ENCODE results near the gene ZNF274.
"Not testable (repeated sequence)": the region's sequence is repeated elsewhere in the genome, so short reads cannot be mapped to it uniquely, and the experiment has no call there.

ZNF274 gene

DNA sequence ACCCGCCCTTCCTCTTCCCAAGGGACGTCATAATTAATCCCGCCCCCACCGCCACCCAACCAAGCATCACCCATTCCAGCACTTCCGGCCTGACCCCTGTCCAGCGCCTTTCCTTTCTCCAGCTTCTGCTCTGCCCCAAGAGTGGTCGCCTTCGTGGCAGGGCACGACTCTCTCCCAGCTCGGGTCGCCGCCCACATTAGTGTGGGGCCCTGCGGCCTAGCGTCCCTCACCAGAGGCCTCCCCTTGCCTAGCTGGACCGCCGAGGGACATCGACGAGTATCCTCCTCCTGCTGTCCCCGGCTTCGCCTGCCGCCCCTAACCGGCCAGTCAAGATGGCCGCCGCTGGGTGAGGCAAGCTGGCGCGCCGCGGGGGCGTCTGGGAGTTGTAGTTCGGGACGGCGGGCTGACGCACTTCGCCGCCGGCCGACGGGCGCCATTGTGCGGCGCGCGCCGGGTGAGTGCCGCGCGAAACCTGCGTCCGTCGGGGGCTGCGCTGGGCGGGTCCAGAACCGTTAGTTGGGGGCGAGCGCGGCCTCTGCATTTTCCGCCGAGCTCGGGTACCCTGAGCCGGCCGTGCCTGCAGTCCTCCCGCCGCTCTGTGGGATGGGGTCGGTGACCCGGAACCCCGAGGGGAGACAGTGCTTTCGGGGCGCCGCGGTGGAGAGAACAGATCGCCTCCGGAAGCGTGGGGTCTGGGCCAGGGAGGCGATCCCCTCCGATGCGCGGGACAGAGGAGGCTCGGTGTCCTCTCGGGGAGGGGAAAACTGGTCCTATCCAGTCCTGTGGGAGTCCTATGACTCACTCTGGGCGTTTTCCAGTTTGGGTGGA, at the start of gene ZNF274:
Gene ZNF274 (plus strand): TSS at position 73 of the 828 bp plus-strand sequence. CDS start 905 bp downstream, outside the sequence.
- peak; percentile 89 for DNase-seq

DNA sequence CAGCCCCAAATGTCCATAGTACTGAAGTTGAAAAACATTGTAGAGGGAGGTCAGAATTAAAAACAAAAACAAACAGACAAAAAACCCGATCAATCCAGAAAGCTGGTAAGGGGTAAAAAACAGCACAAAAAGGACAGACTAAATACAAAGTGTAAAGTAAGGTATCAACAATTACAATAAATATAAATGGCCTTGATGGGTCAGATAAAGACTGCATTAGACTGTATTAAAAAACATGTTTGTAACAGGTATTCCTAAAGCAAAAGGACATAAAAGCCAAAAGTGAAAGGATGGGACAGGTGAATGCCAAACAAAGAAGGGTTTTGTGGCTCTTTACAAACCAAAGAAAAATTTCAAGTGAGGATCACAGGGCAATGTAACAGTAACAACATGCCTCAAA, 48.6 kb upstream of the ZNF274 start:
- no peak for DNase-seq

DNA sequence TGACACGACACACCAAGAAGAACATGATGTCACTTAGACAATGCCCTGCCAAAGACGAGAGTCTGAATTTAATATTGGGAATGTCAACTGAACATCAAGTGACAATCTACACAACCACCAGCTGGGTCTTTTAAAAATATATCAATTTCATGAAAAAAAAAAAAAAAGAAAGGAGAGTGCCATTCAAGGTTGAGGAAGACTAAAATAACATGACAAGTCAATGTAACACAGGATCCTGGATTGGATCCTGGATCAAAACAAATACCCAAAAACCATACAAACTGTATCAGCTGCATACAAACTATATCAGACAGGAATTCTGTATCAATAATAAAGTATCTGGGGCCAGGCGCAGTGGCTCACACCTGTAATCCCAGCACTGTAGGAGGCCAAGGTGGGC, 37.0 kb upstream of the ZNF274 start:
- DNase-seq = no peak

DNA sequence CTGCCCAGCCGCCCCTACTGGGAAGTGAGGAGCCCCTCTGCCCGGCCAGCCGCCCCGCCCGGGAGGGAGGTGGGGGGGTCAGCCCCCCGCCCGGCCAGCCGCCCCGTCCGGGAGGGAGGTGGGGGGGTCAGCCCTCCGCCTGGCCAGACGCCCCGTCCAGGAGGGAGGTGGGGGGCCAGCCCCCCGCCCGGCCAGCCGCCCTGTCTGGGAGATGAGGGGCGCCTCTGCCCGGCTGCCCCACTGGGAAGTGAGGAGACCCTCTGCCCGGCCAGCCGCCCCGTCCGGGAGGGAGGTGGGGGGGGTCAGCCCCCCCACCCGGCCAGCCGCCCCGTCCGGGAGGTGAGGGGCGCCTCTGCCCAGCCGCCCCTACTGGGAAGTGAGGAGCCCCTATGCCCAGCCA, 35.4 kb upstream of the ZNF274 start:
- DNase-seq = not testable (repeated sequence)

- peak; percentile 93 for DNase-seq
These were observed 32.4 kb upstream of the ZNF274 start, which contains the start of gene ZNF329 for GRCh38 chr19:58150328-58150921. Gene ZNF329 (minus strand): TSS chr19:58150789. CDS start chr19:58129503, 21,286 bp downstream.

- no peak for DNase-seq
These were observed 29.5 kb upstream of the ZNF274 start for GRCh38 chr19:58153386-58153785.

- no peak for DNase-seq
These were observed 28.6 kb upstream of the ZNF274 start for GRCh38 chr19:58154287-58154678.

DNA sequence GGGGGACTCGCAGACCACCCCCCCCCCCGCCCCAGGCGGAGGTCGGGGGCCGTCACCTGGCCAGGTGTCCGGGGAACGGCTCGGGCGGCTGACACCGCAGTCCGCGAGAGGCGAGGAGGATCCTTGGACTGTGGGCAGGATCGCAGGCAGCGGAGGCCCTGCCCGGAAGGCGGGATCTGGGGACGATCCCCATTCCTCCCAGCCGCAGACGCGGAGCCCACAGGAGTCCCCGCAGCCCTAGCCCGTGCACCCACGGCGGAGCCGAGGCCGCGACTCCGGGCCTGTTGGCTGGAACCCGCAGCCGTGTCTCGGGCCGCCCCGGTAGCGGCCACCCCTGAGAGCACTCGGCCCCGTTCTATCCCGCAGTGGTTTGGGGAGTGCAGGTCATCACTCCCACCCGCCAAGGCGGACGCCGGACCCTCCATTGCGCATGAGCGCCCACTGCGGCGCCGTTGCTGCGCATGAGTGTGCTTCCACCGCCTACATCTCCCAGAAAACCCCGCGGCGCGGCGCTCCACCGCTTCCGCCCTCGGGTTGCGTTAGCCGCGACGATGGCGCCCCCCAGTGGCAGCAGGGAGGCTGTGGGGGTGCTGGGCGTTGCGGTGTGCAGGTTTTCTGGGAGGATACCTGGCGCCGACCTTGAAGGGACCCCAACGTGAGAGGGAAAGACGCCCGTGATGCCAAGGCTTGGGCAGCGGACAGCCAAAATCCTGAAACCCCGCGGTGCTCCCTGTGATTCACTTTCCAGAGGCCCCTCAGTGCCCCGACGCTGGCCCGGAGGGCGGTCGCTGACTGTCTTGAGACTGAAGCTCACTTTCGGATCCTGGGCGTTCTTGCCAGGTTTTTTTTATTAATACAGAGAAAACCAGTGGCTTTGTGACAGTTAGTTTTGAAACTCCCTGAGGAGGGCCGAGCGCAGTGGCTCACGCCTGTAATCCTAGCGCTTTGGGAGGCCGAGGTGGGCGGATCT, 27.9 kb upstream of the ZNF274 start:
- peak; percentile 98 for DNase-seq

DNA sequence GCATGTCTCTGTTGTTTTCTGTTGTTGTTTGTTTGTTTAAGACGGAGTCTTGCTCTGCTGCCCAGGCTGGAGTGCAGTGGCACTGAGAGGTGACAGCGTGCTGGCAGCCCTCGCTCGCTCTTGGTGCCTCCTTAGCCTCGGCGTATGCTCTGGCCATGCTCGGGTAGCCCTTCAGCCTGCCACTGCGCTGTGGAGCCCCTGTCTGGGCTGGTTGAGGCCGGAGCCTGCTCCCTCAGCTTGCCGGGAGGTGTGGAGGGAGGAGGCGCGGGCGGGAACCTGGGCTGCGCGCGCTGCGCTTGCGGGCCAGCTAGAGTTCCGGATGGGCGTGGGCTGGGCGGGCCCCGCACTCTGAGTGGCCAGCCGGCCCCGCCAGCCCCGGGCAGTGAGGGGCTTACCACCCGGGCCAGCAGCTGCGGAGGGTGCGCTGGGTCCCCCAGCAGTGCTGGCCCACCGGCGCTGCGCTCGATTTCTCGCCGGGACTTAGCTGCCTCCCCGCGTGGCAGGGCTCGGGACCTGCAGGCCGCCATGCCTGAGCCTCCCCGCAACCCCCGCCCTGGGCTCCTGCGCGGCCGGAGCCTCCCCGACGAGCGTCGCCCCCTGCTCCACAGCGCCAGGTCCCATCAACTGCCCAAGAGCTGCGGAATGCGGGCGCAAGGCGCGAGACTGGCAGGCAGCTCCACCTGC, 25.7 kb upstream of the ZNF274 start:
- DNase-seq = no peak

- no peak for DNase-seq
These were observed 16.6 kb upstream of the ZNF274 start for GRCh38 chr19:58166268-58166667.

DNA sequence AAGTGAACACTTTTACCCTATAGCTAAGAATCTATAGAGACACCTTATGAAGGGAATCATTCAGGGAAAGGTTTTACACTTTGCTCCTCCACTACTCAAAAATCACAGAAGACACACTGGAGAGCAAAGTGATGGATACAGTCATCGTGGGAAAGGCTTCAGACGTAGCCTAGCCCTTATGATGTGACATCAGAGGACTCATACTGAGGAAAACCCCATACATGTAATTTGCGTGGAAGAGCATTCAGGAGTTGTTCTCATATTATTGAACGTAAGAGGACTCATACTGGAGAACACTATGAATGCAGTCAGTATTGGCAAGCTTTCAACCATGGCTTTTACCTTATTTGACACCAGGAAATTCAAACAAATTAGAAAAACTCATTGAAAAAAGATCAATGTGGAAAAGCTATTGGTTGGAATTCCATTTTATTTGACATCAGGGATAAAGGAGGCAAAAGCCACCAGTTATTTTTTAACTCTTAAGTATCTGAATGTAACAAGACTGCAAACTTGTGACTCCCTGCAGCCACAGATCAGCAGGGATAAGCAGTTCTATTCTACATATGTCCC, 16.1 kb upstream of the ZNF274 start:
- DNase-seq = no peak

DNA sequence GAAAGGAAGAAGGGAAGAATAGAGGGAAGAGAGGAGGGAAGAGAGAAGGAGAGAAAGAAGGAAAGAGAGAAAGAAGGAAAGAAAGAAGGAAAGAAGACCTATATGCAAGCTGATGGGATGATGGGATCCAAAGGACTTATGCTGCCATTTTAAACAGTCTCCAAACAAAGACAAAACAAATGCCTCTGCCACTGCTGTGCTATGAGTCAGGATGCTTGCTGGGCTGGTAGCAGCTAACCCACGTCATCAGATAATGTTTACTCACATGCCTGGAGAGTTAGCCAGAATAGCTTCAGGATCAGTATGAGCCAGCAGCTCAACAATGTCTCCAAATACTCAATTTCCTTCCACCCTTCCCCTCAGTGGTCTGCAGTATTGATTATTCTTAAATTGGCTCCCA, 12.0 kb upstream of the ZNF274 start:
- no peak for DNase-seq

DNA sequence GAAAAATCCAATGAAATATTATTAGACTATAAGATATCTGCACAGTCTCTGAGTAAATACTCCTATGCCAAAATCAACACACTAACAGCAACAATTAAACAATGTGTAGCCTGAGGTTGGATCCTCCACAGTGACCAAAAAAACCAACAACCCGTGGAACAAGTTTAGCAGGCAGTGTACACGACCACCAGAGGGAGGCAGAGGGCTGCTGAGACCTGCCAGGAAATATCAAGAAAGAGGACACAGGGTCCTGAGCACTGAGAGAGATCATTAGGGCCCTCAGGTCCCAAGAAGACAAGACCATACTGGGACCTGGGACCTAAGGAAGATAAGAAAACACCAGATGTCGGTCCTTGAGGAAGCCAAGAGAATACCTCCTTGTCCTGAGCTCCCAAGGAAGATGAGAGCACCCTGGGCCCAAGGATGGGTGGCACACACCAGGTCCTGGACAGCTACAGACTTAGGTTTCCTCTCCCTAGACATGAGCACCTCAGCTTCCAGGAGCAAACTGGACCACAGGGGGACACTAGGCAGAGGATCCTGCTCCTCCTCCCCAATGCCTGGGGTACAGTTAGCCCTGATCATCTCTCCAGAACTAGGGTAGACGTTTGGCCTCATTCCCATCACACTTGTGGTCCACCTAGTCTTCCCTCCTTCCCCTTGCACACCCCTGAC, 822 bp upstream of the ZNF274 start:
- peak; percentile 55 for DNase-seq

DNA sequence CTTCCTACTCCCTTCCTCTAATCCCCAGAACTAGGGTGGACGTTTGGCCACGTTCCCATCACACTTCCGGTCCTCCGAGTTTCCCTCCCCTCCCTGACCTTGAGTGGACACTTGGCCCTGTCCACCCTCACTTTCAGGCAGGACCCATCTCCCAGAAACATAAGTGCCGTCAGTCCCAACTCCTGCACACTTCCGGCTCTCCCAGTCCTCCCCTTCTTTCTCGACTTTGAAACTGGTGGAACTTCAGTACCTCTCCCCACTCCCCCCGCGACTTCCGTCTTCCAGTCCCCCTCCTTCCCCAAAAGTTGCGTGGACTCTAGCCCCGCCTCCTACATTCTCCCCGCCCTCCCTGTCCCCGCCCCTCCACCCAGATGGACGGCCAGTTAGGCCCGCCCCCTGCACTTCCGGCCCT, 278 bp upstream of the ZNF274 start:
- peak; percentile 77 for DNase-seq

- DNase-seq = no peak
These were observed 955 bp downstream of the ZNF274 start for GRCh38 chr19:58183817-58184215.

DNA sequence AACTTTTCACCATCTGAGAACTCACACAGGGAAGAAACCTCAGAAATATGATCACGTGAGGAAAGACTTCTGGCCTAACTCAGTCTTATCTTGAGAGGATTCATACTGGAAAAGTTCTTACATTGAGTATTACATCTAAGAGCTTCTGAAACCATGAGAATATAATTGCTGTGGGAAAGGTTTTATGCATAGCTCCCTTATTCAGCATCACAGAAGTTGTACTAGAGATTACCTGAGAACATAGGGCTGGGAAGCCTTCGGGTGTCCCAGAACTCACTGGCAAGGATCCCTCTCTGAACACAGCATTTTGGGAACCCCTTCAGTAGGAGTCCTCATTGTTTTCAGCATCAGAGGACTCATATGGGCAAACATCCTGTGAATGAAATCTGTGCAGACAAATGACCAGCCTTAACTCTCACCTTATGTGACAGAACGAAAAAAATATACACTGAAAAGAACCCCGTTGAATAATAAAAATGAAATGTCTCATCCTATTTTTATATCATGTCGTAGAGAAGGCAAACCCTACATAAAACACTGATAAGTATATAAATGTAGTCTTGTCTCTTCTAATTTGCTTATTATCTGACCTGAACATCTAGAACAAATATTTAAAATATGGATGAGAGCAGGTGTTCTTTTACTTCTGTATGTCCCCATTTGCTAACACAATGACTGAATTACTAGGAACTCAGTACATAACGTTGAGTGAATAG, 14.2 kb downstream of the ZNF274 start:
- DNase-seq = no peak

GRCh38 chr19:58203814-58204475, 21.1 kb downstream of the ZNF274 start:
- no peak for DNase-seq

- DNase-seq = no peak
These were observed 21.7 kb downstream of the ZNF274 start for GRCh38 chr19:58204566-58204965.

GRCh38 chr19:58209577-58209976, 26.7 kb downstream of the ZNF274 start:
- no peak for DNase-seq

GRCh38 chr19:58212336-58213074, 29.6 kb downstream of the ZNF274 start:
- DNase-seq = no peak

Data from activated T-cell treated with anti-CD3 and anti-CD28 coated beads for 4 hours (primary cell).